ENCODE measurements around the gene RPTOR.

The RPTOR gene

DNA sequence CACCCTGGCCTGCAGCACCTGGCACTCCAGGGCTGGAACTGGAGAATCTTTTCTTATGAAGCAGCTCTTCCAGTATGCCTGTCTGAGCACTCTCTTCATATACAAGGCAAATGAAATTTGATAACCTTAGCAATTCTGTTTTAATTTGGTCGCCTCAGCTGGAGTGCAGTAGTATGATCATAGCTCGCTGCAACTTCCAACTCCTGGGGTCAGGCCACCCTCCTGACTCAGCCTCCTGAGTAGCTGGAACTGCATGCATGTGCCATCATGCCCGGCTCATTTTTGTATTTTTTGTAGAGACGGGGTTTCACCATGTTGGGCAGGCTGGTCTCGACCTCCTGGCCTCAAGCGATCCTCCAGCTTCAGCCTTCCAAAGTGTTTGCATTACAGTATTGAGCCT, 306.2 kb downstream of the RPTOR start:
- no peaks in the 10 kb centered on the region for H3K27me3 ChIP-seq (ENCODE audit: insufficient read depth, low read length)
- peaks cover 96% of the 10 kb centered on the region for H3K36me3 ChIP-seq (ENCODE audit: insufficient read depth, low read length)
- no peaks in the 10 kb centered on the region for H3K9me3 ChIP-seq (ENCODE audit: low read length)
- no peaks in the 10 kb centered on the region for H3K9me2 ChIP-seq (ENCODE audit: low read depth, low read length)
- no peak overlapping the region for H3K27ac ChIP-seq (ENCODE audit: low read depth, low read length, poor library complexity, severe bottlenecking)
- no peak overlapping the region for H3K4me3 ChIP-seq (ENCODE audit: low read depth, low read length, poor library complexity, severe bottlenecking)
- no peaks in the 10 kb centered on the region for H3K79me2 ChIP-seq (ENCODE audit: insufficient read depth, low read length)
- H3F3A ChIP-seq (ENCODE audit: insufficient read depth, low read length) = no peaks in the 10 kb centered on the region
- H2AFZ ChIP-seq (ENCODE audit: low read length) = no peak overlapping the region
- no peak overlapping the region for H3K9ac ChIP-seq (ENCODE audit: low read length)
- H4K20me1 ChIP-seq (ENCODE audit: insufficient read depth, low read length) = no peaks in the 10 kb centered on the region
- H3K4me1 ChIP-seq (ENCODE audit: insufficient read depth, low read length, severe bottlenecking) = peaks cover 4% of the 10 kb centered on the region
- TF ChIP-seq, protein P1, sequence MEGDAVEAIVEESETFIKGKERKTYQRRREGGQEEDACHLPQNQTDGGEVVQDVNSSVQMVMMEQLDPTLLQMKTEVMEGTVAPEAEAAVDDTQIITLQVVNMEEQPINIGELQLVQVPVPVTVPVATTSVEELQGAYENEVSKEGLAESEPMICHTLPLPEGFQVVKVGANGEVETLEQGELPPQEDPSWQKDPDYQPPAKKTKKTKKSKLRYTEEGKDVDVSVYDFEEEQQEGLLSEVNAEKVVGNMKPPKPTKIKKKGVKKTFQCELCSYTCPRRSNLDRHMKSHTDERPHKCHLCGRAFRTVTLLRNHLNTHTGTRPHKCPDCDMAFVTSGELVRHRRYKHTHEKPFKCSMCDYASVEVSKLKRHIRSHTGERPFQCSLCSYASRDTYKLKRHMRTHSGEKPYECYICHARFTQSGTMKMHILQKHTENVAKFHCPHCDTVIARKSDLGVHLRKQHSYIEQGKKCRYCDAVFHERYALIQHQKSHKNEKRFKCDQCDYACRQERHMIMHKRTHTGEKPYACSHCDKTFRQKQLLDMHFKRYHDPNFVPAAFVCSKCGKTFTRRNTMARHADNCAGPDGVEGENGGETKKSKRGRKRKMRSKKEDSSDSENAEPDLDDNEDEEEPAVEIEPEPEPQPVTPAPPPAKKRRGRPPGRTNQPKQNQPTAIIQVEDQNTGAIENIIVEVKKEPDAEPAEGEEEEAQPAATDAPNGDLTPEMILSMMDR (IDR thresholded peaks at IDR 0.05; ENCODE audit: low read length) = no peak
- no peak for TF ChIP-seq EZH2 (IDR thresholded peaks at IDR 0.05; ENCODE audit: borderline replicate concordance, low read length)
- H3K4me2 ChIP-seq (ENCODE audit: low read length) = no peak overlapping the region

DNA sequence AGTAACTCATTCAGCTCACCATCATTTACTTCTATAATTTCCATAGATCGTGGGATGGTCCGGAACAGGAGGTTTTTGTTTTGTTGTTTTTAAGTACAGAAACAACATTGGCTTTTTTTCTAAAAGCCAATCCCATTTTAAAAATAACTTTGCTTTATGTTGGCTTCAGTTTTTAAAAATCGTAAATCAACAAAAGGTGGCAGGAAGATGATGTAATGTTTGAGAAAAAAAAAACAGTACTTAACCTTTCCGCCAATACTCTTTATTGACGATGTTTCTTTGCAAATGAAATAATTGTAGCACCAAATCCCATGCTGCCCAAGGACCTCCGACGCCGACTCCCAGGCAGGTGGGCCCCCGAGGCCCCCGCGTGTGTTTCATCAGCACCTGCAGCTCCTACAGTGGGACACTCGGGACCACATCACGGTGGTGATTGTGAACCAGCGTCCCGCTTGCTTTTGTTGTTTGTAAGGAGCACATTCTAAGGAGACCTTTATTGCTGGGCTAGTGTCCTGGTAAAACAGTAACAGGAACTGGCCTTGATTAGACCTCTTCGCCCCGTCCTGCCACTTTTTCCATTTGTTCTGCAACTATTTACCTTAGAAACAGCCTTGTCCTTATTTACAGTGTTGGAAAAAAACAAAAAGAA, 306.8 kb downstream of the RPTOR start:
- H3K4me1 ChIP-seq (ENCODE audit: insufficient read depth, low read length, severe bottlenecking) = no peaks in the 10 kb centered on the region
- H3F3A ChIP-seq (ENCODE audit: insufficient read depth, low read length) = no peaks in the 10 kb centered on the region
- H4K20me1 ChIP-seq (ENCODE audit: insufficient read depth, low read length) = no peaks in the 10 kb centered on the region
- H3K9ac ChIP-seq (ENCODE audit: low read length) = no peak overlapping the region
- H3K9me3 ChIP-seq (ENCODE audit: low read length) = no peaks in the 10 kb centered on the region
- H3K27ac ChIP-seq (ENCODE audit: low read depth, low read length, poor library complexity, severe bottlenecking) = no peak overlapping the region
- no peaks in the 10 kb centered on the region for H3K9me2 ChIP-seq (ENCODE audit: low read depth, low read length)
- H3K4me3 ChIP-seq (ENCODE audit: low read depth, low read length, poor library complexity, severe bottlenecking) = no peak overlapping the region
- no peak overlapping the region for H3K4me2 ChIP-seq (ENCODE audit: low read length)
- H2AFZ ChIP-seq (ENCODE audit: low read length) = no peak overlapping the region
- no peaks in the 10 kb centered on the region for H3K79me2 ChIP-seq (ENCODE audit: insufficient read depth, low read length)
- H3K27me3 ChIP-seq (ENCODE audit: insufficient read depth, low read length) = no peaks in the 10 kb centered on the region
- H3K36me3 ChIP-seq (ENCODE audit: insufficient read depth, low read length) = peaks cover 96% of the 10 kb centered on the region
- no peak for TF ChIP-seq EZH2 (IDR thresholded peaks at IDR 0.05; ENCODE audit: borderline replicate concordance, low read length)

DNA sequence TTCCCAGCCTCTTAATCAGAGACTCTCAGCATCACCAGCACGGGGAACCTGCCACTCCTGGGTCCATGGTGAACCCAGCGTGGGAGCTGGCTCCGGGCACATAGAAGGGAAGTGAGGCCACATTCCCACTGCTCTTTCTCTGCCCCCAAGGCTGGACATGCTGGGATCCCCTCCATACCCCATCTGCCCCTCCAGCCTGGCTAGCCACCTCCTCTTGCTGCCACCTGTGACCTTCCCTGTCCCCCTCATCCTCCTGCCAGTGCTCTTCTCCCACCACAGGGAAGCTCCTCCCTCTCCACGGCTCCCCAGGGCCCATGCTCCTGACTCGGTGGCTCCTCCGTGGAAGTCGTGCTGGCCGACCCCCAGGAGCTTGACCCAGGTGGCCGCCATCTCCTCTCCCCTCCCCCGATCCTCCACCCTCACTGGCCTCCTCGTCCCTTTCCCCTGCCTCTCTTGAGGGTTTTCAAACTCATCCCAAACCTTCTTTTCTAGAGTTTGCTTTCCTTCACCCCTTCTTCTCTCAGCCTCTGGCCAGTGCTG, 307.9 kb downstream of the RPTOR start:
- TF ChIP-seq EZH2 (IDR thresholded peaks at IDR 0.05; ENCODE audit: borderline replicate concordance, low read length) = no peak
- TF ChIP-seq, protein P1 (IDR thresholded peaks at IDR 0.05; ENCODE audit: low read length) = no peak
- H3K36me3 ChIP-seq (ENCODE audit: insufficient read depth, low read length) = peaks cover 96% of the 10 kb centered on the region

DNA sequence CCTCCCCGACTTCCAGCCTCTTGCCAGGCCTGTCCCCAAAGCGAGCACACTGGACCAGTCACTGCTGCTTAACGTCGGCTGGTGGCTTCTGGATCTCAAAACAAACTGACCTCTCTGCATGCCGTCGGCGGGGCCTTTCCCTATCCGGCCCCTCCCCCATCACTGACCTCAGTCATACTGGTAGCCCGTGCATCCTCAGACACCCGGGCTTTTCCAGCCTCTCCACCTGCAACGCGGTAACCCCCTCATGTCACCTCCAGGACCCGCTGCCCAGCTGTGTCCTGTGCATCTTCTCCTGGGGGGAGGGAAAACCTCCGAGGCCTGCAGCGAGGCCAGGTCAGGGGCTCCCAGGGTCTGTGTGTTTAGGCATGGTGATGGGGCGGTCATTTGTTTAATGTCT, 308.4 kb downstream of the RPTOR start:
- Histone ChIP-seq H4K20me1 (ENCODE audit: insufficient read depth, low read length) (no peaks in the 10 kb centered on the region), H3K27ac (ENCODE audit: low read depth, low read length, poor library complexity, severe bottlenecking) (no peak overlapping the region), H3K4me1 (ENCODE audit: insufficient read depth, low read length, severe bottlenecking) (no peaks in the 10 kb centered on the region), H3K9me3 (ENCODE audit: low read length) (no peaks in the 10 kb centered on the region), H3K27me3 (ENCODE audit: insufficient read depth, low read length) (no peaks in the 10 kb centered on the region), H3F3A (ENCODE audit: insufficient read depth, low read length) (no peaks in the 10 kb centered on the region), H3K9ac (ENCODE audit: low read length) (no peak overlapping the region), H3K4me3 (ENCODE audit: low read depth, low read length, poor library complexity, severe bottlenecking) (no peak overlapping the region), H3K36me3 (ENCODE audit: insufficient read depth, low read length) (peaks cover 96% of the 10 kb centered on the region), H3K79me2 (ENCODE audit: insufficient read depth, low read length) (no peaks in the 10 kb centered on the region), H2AFZ (ENCODE audit: low read length) (no peak overlapping the region), H3K9me2 (ENCODE audit: low read depth, low read length) (no peaks in the 10 kb centered on the region), H3K4me2 (ENCODE audit: low read length) (no peak overlapping the region)
- TF ChIP-seq EZH2 (IDR thresholded peaks at IDR 0.05; ENCODE audit: borderline replicate concordance, low read length) = no peak
- TF ChIP-seq, protein P1 (IDR thresholded peaks at IDR 0.05; ENCODE audit: low read length) = no peak

More for the DNA sequence above, 307.9 kb downstream of the RPTOR start:
- Histone ChIP-seq H2AFZ (ENCODE audit: low read length) (no peak overlapping the region), H3K4me1 (ENCODE audit: insufficient read depth, low read length, severe bottlenecking) (no peaks in the 10 kb centered on the region), H3K9ac (ENCODE audit: low read length) (no peak overlapping the region), H4K20me1 (ENCODE audit: insufficient read depth, low read length) (no peaks in the 10 kb centered on the region), H3K79me2 (ENCODE audit: insufficient read depth, low read length) (no peaks in the 10 kb centered on the region), H3K4me3 (ENCODE audit: low read depth, low read length, poor library complexity, severe bottlenecking) (no peak overlapping the region), H3K27me3 (ENCODE audit: insufficient read depth, low read length) (no peaks in the 10 kb centered on the region), H3K9me3 (ENCODE audit: low read length) (no peaks in the 10 kb centered on the region), H3F3A (ENCODE audit: insufficient read depth, low read length) (no peaks in the 10 kb centered on the region), H3K9me2 (ENCODE audit: low read depth, low read length) (no peaks in the 10 kb centered on the region), H3K27ac (ENCODE audit: low read depth, low read length, poor library complexity, severe bottlenecking) (no peak overlapping the region), H3K4me2 (ENCODE audit: low read length) (no peak overlapping the region)

All from OCI-LY1 (cell line).